Measurements from ENCODE around the gene AUTS2.

Gene AUTS2

GRCh38 chr7:70014472-70015177 lies 416.4 kb downstream of the AUTS2 start:
- DNase-seq: no peak

GRCh38 chr7:70015353-70015752 lies 417.1 kb downstream of the AUTS2 start:
- no peak for DNase-seq

GRCh38 chr7:70016044-70016770 lies 417.9 kb downstream of the AUTS2 start:
- DNase-seq: no peak

- no peak for DNase-seq
Observed at GRCh38 chr7:70017357-70017756, 419.1 kb downstream of the AUTS2 start.

- DNase-seq: no peak
Observed at GRCh38 chr7:70018700-70019099, 420.4 kb downstream of the AUTS2 start.

- no peak for DNase-seq
Observed at GRCh38 chr7:70027867-70028266, 429.6 kb downstream of the AUTS2 start.

GRCh38 chr7:70028620-70029019 lies 430.3 kb downstream of the AUTS2 start:
- DNase-seq: no peak

- DNase-seq: no peak
Observed at GRCh38 chr7:70029993-70030392, 431.7 kb downstream of the AUTS2 start.

- no peak for DNase-seq
Observed at GRCh38 chr7:70030745-70031144, 432.5 kb downstream of the AUTS2 start.

- DNase-seq: no peak
Observed at GRCh38 chr7:70031245-70031644, 433.0 kb downstream of the AUTS2 start.

GRCh38 chr7:70032649-70033048 lies 434.4 kb downstream of the AUTS2 start:
- no peak for DNase-seq

GRCh38 chr7:70033226-70033625 lies 435.0 kb downstream of the AUTS2 start:
- DNase-seq: no peak

- DNase-seq: no peak
Observed at GRCh38 chr7:70034999-70035398, 436.7 kb downstream of the AUTS2 start.

- no peak for DNase-seq
Observed at GRCh38 chr7:70035519-70035918, 437.2 kb downstream of the AUTS2 start.

- no peak for DNase-seq
Observed at GRCh38 chr7:70035955-70036354, 437.7 kb downstream of the AUTS2 start.

GRCh38 chr7:70036695-70037094 lies 438.4 kb downstream of the AUTS2 start:
- DNase-seq: no peak

- DNase-seq: no peak
Observed at GRCh38 chr7:70037171-70037933, 439.1 kb downstream of the AUTS2 start.

- DNase-seq: no peak
Observed at GRCh38 chr7:70040051-70040450, 441.8 kb downstream of the AUTS2 start.

- DNase-seq: no peak
Observed at GRCh38 chr7:70040970-70041766, 442.9 kb downstream of the AUTS2 start.

GRCh38 chr7:70042533-70042932 lies 444.3 kb downstream of the AUTS2 start:
- DNase-seq: no peak

GRCh38 chr7:70043015-70043538 lies 444.8 kb downstream of the AUTS2 start:
- DNase-seq: no peak

GRCh38 chr7:70044064-70044463 lies 445.8 kb downstream of the AUTS2 start:
- no peak for DNase-seq

GRCh38 chr7:70044525-70044924 lies 446.2 kb downstream of the AUTS2 start:
- DNase-seq: no peak
